ENCODE measurements around the gene PRXL2A.

GRCh38 chr10:80380185-80380584, 28.2 kb upstream of the PRXL2A start:
- TF ChIP-seq ZNF549 (tag by site-specific recombination; IDR thresholded peaks at IDR 0.05): no peak
- TF ChIP-seq CTCF (tag by site-specific recombination; IDR thresholded peaks at IDR 0.05): no peak
- TF ChIP-seq ZNF560 (tag by site-specific recombination; IDR thresholded peaks at IDR 0.05; ENCODE audit: borderline replicate concordance): no peak
- TF ChIP-seq TCF7L2 (IDR thresholded peaks at IDR 0.05; ENCODE audit: borderline replicate concordance, low read depth, low read length): no peak
- no peak for TF ChIP-seq ZNF626 (tag by site-specific recombination; IDR thresholded peaks at IDR 0.05)
- no peak for TF ChIP-seq PRDM10 (tag by site-specific recombination; IDR thresholded peaks at IDR 0.05)
- TF ChIP-seq ZNF362 (tag by site-specific recombination; IDR thresholded peaks at IDR 0.05): no peak
- no peak for TF ChIP-seq OSR2 (tag by site-specific recombination; IDR thresholded peaks at IDR 0.05)
- no peak for TF ChIP-seq ZNF274 (IDR thresholded peaks at IDR 0.05; ENCODE audit: low read length)
- TF ChIP-seq ZNF274 (tag by site-specific recombination; IDR thresholded peaks at IDR 0.05; ENCODE audit: borderline replicate concordance): no peak
- TF ChIP-seq ZNF785 (tag by site-specific recombination; IDR thresholded peaks at IDR 0.05): no peak
- TF ChIP-seq ZSCAN18 (tag by site-specific recombination; IDR thresholded peaks at IDR 0.05): no peak
